ENCODE measurements around the gene CLASP1.

CLASP1 gene

DNA sequence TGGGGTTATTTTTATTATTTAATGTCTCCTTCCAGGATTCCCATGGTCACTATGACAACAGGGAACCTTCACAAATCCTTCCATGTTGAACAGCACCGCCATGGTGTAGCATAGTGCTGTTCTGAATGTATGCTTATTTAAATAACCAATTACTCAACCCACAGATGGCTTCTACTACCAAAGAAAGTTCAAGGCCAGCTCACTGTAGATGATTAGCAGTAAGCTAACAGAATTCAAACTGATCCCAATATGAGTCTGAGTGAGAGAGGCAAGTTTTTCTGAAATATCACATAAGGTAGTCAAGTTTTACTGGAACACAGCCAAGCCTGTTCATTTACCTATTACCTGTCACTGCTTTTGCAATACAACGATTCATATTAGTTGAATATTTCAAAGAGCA lies 51.2 kb downstream of the CLASP1 start:
- no peak for DNase-seq
- intact Hi-C loops (cut with DNase I): no loop called here

DNA sequence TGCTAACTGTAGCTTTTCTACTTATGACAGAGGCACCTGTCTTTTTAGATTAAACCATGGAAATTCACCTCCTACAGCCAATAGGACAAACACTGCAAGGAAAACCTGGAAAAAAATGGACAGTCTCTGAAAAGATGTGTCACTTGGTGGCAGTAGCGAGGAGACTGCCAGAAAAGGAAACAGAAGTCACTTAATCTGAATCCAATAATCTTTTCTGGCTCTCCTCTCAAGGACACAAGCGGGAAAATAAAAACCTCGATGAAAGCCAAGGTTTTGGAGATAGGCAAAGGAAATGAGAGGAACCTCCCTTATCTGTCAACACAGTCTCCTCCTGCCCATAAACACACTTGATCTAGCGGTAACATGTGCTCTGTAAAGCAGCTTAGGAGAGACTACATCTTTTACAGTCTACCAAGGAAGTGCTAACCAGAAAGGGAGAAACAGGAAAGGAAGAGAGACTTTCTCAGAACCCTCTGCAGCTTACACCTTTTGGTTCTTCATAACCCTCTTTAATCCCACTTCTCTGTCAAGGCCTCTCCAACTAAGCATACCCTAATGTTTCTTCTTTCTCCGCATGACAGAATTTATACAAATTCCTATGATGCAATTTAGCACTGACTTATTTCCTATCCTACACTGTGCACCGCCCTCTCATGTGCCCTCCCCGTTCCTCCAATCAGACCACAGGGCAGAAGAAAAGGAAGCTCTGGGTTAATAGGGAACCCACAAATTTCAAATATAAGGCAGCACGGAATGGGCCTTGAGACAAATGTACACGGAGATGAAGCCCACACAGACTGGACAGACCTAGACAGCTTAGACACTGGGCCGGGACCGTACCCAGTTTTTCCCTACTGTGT lies 52.8 kb downstream of the CLASP1 start:
- intact Hi-C loops (cut with DNase I): no loop called here
- peak in 15 of 42 donors; percentile 12 to 59 (median 25) for DNase-seq

DNA sequence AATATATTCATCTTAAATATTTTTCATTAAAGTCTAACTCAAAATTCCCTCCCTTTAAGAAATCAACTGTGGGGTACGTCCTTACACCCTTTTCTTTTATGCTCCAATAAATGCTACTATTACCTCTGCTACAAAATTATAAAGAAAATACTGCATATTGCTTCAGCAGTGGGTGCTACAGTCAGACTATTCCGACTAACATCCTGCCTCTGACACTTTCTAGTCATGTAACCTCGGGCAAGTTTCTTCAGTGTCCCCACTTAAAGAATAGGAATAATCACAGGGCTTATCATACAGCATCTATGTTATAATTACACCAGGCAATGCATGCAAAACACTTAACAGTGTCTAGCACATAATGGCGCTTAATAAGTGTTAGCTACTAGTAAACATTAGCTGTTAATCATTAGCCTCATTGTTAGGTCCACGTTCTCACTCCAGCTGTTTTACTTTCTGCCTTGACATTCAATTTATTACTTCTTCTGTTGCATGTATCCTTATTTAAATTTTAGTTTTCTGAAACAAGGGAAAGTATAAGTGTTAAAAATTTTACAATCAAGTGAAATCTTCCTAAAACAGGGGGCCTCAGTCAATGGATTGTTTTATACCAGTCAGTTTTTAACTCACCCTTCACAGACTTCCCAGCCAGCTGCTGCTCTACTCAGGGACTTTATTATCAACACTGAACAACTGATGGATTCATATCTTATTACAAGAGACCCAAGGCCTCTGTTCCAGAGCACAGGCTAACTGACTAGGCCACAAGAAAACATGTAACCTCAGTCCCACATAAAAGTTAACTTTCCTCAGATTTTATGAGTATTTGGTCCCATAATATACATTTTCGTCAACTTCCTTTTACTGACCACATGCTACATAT lies 54.0 kb downstream of the CLASP1 start:
- intact Hi-C loops (cut with DNase I): no loop called here
- no peak for DNase-seq

DNA sequence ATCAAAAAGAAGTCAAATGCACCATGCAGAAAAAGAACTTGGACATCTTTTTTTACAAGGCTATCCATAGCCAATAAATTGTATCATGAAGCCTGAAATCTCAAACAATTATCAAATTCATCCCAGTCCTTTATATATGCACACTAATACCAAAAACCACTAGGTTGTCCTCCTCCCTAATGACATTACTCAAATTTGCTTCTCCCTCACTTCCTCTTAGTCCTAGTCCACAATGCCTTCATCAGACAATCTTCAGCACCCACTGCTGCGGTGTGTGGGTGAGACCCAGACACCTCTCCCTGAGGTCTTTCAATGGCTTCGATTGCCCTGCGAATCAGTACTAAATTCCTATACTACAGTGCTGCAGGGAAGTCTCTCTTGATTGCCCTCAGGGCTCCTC lies 58.1 kb downstream of the CLASP1 start:
- no peak for DNase-seq
- intact Hi-C loops (cut with DNase I): no loop called here

DNA sequence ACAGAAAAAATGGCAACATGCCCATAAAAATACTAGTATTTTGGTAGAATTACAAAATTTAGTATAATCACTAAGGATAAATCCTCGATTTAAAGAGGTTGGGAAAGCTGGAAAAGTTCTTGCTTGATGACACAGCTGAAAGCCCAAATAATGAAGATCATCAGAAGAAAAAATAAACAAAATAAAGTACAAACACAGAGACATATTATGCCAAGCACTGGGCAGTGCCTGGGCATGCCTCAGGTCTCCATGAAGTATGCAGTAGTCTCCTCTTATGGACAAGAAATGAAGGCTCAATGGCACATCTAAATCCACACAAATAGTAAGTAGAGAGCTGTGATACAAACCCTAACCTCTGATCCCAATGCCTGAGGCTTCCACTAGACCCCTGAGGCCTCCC lies 60.9 kb downstream of the CLASP1 start:
- DNase-seq: no peak
- intact Hi-C loops (cut with DNase I): no loop called here

DNA sequence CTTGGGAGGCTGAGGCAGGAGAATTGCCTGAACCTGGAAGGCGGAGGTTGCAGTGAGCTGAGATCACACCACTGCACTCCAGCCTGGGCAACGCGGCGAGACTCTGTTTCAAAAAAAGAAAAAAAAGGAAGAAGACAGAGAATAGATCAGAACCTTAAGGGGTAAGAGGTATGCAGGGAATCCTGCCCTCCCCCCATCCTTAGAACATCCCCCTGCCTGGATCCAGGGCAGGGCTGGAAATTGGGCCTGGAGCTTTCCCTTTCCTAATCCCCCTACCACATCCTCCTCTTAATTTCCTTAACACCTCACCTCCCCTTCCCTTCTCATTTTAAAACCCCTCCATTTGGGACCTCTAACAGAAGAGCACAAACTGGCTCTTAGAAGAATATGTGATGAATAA lies 62.1 kb downstream of the CLASP1 start:
- intact Hi-C loops (cut with DNase I): no loop called here
- DNase-seq: no peak

DNA sequence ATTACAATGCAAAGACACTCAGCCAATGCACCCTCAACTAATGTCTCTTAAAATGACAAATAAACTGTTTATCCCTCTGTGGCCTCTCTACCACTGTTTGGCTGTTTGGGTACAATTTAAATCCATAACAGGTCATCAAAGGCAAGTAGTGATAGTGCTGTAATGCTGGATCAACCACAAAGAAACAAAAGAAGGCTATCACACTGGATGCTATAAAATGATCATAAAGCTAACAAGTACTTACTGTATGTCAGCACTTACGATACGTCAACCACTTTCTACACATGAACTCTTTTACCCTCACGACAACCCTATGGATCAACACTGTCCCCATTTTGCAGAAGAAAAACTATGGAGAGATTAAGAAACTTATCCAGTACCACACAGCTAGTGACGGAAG lies 64.5 kb downstream of the CLASP1 start:
- intact Hi-C loops (cut with DNase I): no loop called here
- DNase-seq: no peak

DNA sequence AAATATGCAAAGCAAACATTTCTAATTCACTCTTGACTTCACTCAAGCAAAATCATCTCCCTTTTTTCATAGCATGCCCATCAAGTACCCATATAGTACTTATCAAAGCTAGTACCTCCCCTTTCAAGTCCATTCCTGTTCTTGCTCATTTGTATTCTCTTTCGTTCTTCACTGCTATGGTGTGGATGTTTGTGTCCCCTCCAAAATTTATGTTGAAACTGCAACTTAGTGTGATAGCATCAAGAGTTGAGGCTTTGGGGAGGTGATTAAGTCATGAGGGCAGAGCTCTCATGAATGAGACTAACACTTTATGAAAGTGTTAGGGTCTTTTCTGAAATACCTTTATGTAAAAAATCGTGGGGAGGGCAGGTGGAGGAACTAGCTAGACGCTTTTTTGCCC lies 65.7 kb downstream of the CLASP1 start:
- intact Hi-C loops (cut with DNase I): no loop called here
- no peak for DNase-seq

DNA sequence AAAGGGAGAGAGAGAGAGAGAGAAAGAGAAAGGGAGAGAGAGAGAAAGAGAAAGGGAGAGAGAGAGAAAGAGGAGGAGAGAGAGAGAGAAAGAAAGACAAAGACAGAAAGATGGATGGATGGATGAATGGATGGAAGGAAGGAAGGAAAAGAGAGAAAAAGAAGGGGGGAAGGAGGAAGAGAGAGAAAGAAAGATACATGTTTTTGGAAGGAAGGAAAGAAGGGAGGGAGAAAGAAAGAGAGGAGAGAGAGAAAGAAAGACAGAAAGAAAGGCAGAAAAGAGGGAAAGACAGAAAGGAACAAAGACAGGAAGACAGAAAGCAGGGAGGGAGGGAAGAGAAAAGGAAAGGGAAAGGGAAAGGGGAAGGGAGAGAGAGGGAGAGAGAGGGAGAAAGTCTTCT lies 67.0 kb downstream of the CLASP1 start:
- intact Hi-C loops (cut with DNase I): no loop called here
- no peak for DNase-seq

DNA sequence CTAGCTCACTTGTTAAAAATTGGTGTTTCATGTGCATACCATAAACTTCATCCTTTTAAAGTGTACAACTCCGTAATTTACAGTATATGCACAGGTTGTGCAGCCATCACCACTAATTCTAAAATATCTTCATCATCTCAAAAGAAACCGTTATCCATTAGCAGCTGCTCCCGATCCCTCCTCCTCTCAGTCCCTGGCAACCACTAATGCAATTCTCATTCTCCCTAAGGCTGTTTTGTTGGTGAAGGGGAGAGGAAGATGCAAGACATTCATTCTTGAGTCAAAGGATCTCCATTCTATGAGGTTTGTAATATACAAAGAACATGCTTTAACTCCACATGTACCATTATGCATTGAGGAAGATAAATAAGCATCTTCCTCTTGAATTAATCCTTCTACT lies 70.0 kb downstream of the CLASP1 start:
- intact Hi-C loops (cut with DNase I): no loop called here
- DNase-seq: no peak

DNA sequence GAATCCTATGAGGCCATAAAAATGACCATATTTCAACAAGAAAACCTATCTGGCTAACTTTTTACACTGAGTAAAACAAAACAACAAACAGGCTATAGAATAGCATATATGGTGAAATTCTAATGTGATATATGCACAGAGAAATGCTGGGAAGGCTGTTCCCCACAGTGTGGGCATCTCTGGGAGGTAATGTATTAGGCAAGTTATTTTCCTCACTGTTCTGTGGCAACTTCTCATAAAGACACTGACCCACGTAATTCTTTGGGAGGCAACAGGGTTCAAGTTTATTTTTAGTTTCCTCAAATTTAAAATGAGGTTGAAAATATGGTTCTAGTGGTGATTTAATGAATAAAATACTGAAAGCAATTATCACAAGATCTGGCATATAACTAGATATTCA lies 71.9 kb downstream of the CLASP1 start:
- DNase-seq: no peak
- intact Hi-C loops (cut with DNase I): no loop called here

DNA sequence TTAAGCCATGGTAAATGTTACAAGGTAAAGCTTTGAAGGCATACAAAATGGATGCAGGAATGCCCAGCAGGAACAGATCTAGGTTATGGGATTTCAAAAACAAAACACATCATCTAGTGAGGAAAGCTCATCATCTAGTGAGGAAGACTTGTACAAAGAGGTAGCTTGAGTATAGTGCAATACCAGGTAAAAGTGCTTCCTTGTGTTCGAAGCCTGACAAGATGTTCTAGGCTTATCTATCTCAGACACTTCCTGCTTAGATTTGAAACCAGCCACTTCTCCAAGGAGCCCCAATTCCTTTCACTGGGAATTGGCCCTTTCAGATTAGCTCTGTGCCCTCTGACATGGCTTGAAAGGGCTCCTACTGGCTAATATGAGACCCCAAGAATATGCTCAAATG lies 73.0 kb downstream of the CLASP1 start:
- intact Hi-C loops (cut with DNase I): no loop called here

DNA sequence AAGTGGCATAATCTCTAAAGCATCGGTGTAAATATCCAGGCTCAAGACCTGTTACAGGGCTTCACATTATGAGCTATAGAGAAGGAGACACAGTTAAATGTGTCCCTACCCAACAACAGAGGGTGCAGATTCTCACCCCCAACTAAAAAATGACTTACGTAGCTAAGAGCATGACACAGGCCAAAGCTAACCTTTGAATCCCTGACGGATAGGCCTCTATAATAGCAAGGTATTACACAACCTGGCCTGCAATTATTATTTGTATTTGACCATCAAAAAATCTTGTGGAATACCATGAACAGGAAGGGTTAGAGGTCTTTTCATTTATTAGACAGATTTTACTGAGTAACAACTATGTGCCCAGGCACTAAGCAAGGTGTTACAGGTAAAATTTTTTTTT lies 73.5 kb downstream of the CLASP1 start:
- intact Hi-C loops (cut with DNase I): no loop called here
- DNase-seq: no peak

More for the DNA sequence above, 73.0 kb downstream of the CLASP1 start:
- no peak for DNase-seq

DNA sequence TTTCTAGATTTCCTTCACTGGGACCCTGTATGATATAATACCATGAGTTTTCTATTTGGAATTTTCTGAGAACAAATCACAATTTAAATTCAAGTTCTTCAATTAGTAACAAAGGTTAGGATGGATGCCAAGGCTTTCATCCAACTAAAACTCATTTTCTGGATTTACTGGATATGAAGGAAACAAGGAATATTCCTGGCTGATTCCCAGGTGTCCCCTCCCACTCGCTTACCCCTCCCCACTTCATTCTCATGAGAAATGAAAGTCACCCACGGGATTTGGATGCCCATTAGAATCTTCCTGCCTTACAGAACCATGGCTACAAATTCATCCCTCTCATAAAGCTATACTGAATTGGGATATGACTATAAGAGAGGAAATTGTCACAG lies 78.6 kb downstream of the CLASP1 start:
- intact Hi-C loops (cut with DNase I): no loop called here
- DNase-seq: no peak

DNA sequence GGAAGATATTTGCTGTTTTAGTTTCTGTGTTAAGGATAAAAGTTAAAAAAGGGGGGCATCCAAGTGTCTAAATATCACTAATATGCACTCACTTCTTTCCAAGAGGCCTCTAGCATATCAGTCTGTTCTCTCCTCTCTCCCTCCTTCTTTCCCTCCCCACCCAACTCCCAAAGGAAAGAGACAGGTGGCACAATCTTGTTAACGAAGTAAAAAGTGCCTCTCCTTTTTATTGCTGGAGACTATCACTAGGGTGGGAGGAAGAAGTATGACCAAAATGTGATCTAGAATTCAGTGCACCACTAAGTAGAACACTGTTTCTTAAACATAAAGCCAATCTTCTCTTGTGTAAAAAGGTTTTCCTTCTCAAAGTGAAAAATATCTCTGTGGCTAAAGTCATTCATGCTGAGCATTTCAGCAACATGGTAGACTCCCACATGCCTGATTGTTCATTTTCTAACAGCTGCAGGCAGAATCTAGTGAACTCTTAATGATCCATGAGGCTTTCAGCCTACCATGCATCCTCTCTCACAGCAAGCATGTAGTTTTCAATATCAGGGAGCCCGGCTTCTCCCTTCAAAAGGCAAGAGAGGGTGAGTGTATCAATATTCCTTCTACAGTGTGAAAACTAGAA lies 79.1 kb downstream of the CLASP1 start:
- peak in 1 of 42 donors; percentile 37 for DNase-seq
- intact Hi-C loops (cut with DNase I): no loop called here

DNA sequence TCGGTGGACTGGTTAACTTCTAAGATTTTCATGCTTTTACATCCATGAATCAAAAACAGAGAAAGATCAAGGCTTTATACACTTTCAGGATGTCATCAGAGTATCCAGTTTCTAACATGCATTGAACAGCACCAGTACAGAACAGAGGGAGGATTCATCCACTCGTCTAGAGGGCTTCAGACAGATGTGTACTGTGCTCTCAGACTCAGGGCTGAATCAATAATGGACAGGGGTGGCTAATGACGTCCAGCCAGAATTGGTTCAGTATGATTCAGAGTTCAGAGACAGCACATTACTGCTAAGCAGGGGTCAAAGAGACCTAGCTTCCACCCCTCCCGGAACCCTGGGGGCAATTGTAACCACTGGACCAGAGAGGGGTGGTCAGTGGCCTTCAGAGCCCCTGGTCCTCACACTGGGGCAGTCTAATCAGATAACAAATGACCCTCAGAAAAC lies 81.3 kb downstream of the CLASP1 start:
- intact Hi-C loops (cut with DNase I): no loop called here
- DNase-seq: peak in 18 of 42 donors; percentile 11 to 62 (median 34)

DNA sequence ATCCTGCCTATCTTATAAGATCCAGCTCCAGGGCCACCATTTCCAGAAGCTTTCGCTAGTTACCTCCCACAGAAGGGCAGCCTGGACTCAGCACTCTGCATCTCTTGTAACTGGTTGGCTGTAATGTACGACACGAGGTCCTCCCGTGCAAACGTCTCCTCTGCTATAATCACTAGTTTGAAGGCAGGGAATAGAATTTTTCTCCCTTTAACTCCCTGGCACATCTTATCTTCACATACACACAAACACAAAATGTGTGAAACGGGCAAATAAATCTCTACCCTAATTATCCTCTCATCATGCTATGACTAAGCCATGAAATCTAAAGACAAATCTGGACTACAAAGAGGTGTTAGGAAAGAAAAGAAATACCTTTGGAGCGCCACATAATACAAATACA lies 81.8 kb downstream of the CLASP1 start:
- DNase-seq: no peak
- intact Hi-C loops (cut with DNase I): no loop called here

DNA sequence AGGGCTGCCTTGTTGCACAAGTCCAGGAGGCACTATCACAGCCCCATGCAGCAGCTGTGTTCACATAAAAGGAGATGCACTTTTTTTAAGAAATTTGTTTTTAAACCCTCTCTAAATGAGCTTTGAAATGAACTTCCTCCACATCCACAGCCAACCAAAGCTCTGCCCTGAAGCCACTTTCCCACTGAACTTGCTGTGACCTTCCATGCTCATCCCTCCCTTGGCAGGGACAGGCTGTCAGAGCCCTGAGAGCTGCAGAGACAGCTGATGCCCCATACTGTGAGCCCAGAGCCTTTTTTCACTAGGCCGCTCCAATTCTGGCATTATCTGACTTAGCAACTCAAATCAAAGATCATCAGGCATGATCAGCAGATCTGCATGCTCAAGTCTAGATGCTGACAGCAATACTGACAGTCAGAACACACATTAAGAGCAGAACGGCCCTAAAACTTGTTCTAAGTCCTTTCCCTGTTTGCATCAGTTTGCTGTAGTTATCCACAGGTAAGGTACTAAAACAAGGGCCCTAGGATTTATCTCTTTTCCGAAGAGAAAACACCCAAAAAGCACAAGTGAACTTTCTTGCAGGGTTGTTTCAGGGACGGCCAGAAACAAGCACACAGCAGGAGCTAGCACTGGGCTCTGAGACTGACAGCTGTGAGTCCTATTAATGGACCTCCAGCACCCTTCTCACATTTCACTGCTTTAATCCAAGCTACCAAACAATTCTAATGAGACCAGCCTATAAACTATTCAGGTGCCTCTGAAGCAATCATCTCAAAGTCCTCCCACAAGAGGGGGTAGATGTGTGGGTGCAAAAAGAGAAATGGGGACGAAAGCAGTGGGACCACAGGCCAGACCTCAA lies 83.6 kb downstream of the CLASP1 start:
- intact Hi-C loops (cut with DNase I): no loop called here
- peak in 3 of 42 donors; percentile 4 to 19 (median 6) for DNase-seq

DNA sequence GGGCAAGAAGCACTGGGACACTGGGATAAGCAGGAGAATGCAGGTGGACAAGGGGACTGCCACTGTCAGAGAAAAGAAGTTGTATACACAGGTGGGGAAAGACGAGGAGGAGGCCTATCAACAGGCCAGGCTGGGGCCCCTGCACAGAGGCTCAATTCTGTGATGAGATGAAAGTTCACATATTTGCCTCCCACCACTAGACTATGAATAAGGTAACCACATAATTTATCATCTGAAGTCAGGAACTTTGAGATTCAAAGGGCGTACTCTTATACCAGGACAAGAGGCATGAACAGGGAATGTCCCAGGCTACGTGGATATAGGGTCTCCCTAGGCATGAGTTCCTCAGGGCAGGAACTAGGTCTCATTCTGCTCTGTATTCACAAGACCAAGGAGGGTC lies 84.4 kb downstream of the CLASP1 start:
- intact Hi-C loops (cut with DNase I): no loop called here

More for the DNA sequence above, 84.4 kb downstream of the CLASP1 start:
- no peak for DNase-seq

Measured in head of caudate nucleus (tissue), 42 donors.